Large intestine (tissue), 3 donors: ENCODE data around the gene PRDM16. TPM values are rescaled to one million over a fixed set of nuclear protein-coding genes. Genes with fewer than 3 reads are reported as not detected.

ENCODE experiments used
- DNase-seq, 2 donors: peaks; one replicate each; pipeline versions ENCODE4 v3.0.0 to v3.0.0-alpha.2; 2013
- H3K27ac ChIP-seq: one replicate; pipeline ENCODE4 v1.5.1; 2013; ENCODE audit warnings: low read length
- H3K27me3 ChIP-seq: 2 replicates; pipeline ENCODE4 v1.6.1; 2013; ENCODE audit warnings: low read length; ENCODE audit not compliant: control insufficient read depth, insufficient read depth
- H3K36me3 ChIP-seq: 2 replicates; pipeline ENCODE4 v1.6.1; 2013; ENCODE audit warnings: low read length; ENCODE audit not compliant: control insufficient read depth, insufficient read depth
- H3K4me1 ChIP-seq: one replicate; pipeline ENCODE4 v1.6.1; 2013; ENCODE audit warnings: low read length; ENCODE audit not compliant: control insufficient read depth, insufficient read depth
- H3K4me3 ChIP-seq: one replicate; pipeline ENCODE4 v1.5.1; 2013; ENCODE audit warnings: low read length
- H3K9me3 ChIP-seq: one replicate; pipeline ENCODE4 v1.6.1; 2013; ENCODE audit warnings: mild to moderate bottlenecking, low read depth, low read length, moderate library complexity; ENCODE audit not compliant: control insufficient read depth
- WGBS: methylation state at CpG from one replicate; pipeline ENCODE4 v1.1.5; 2013; ENCODE audit warnings: low lambda C conversion rate; ENCODE audit not compliant: insufficient coverage; 5-methylcytosine and 5-hydroxymethylcytosine counted together
- polyA plus RNA-seq: library from polyadenylated mRNA; unstranded; fragments of 120-200 nt; gene quantifications from one replicate; pipeline ENCODE4 v1.2.1, GENCODE V29; 2013

PRDM16 gene
- polyA plus RNA-seq, 1 donor = 20.6 TPM

DNA sequence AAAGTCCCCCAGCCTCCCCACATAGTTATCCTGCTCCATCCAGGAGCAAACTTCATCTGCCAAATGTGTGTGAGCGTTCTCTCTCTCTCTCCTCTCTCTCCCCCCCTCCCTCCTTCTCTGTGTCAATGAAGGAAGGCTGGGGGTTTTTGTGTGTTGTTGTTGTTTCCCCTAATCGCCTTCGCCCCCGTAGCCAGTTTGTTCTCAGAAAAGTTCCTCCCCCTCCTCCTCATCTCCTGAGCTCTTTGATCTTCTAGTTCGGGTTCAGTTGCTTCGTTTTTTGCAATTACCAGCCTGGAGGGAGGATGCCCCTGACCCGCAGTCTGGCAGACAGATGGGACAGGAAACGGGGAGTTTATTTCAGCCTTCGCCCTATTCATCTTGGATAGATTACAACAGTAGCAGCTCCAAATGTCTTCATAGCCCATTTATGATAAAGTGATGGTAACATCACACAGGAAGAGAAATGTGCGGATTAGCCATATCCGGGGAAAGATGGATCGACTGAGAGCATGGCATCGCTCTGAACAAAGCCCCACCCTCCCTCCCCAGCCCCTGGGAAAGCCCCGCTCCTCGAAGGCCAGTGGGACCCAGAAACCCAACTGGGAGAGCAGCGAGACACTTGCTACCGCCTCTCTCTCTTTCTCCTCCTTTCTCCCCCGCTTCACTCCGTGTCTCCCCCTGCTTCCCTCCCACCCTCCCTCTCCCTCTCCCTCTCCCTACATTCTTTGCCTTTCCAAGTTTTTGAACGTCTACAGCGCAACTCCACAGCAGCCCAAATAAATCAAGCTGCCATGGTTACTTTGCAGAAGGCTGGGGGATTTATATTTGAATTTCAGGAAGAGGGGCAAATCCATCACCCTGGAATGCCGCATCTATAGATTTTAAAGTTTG is 245.7 kb downstream of the PRDM16 start:
- Histone ChIP-seq H3K36me3 (peaks cover 6% of the 10 kb centered on the region), H3K27ac (no peak overlapping the region), H3K4me1 (peaks cover 28% of the 10 kb centered on the region), H3K27me3 (no peaks in the 10 kb centered on the region), H3K4me3 (no peak overlapping the region), H3K9me3 (no peaks in the 10 kb centered on the region)
- DNase-seq = peak in 1 of 2 donors; percentile 28
- WGBS = 69% methylated on average over 4 of the region's 22 CpGs

DNA sequence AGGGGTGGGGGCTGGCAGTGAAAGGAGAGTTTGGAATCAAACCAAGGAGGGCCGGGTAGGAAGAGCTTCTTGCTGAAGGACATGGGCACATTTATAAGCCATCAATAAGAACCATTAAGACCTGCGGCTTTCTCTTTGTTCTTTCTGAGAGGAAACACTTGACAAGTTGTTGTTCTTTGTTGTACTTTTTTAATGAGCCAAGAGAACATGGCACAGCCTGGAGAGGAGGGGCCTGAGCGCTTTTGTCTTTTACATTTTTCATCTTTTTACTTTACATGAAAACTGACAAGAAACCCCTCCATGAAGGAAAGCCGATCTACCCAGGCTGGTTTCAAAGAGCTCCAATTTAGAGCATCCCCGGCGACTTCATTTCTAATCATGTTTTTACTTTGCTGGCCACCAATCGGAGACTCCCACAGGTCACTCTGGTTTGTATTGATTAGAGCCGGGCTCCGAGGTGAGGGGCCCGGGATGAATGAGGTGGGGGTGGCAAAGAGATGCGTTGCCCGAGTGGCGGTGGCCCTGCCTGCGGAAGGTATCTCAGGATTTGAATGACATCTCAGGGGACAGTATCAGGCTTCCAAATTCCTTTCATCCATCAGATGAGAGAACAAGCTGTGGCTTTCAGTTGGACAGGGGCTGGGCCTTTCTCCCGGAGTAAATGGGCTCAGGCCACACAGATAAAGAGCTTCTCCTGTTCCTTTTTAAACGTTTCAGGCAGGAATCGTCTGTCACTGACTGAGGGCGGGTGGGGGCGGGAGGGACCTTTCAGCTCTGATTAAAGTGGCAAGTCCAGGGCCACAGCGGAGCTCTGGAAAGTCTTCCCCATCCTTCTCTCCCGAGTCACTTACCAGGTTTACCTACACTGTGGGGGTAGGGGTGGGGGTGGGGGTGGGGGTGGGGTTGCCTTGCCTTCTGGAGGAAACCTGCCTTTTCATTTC is 246.7 kb downstream of the PRDM16 start:
- 80% methylated on average over 4 of the region's 21 CpGs for WGBS
- no peaks in the 10 kb centered on the region for H3K27me3 ChIP-seq
- peaks cover 6% of the 10 kb centered on the region for H3K36me3 ChIP-seq
- H3K4me3 ChIP-seq = no peak overlapping the region
- no peak overlapping the region for H3K27ac ChIP-seq
- DNase-seq = no peak
- H3K4me1 ChIP-seq = peaks cover 35% of the 10 kb centered on the region
- H3K9me3 ChIP-seq = no peaks in the 10 kb centered on the region

DNA sequence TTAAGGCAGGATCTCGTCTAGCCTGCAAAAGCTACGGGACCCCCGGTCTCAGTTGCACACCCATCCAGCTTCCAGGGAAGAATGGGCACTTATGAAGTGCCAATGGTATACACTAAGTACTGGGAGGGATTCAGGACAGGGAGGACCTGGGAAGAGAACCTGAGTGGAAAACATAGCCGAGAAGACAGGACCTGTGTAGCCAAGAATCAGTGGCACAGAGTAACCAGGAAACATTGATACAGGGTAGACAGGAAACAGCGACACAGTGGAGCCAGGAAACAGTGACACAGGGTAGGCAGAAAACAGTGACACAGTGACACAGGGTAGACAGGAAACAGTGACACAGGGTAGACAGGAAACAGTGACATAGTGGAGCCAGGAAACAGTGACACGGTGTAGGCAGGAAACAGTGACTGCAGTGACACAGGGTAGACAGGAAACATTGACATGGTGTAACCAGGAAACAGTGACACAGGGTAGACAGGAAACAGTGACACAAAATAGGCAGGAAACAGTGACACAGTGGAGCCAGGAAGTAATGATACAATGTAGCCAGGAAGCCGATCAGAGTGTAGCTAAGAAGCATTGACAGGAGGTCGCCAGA is 247.4 kb downstream of the PRDM16 start:
- Histone ChIP-seq H3K4me3 (no peak overlapping the region), H3K27me3 (no peaks in the 10 kb centered on the region), H3K4me1 (peaks cover 42% of the 10 kb centered on the region), H3K36me3 (peaks cover 6% of the 10 kb centered on the region), H3K27ac (no peak overlapping the region), H3K9me3 (no peaks in the 10 kb centered on the region)
- 93% methylated on average over 2 of the region's 8 CpGs for WGBS
- no peak for DNase-seq

DNA sequence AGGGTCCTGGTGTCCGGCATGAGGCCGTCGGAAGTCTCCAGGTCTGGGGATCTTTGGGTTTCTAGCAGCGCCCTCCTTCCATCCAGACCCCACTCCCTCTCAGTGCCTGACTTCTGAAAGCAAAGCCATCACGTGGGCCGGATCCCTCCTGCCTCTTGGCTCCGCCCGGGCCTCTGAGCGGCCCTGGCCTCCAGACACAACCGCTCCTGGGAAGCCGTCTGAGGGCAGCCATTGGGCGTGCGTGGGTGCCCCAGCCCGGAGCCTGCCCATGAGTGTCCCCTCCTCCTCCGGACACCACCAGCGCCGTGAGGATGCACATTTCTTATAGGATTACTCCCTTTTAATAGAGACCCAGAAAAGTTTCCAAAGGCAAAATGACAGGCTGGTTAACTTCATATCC is 248.5 kb downstream of the PRDM16 start:
- Histone ChIP-seq H3K36me3 (peaks cover 3% of the 10 kb centered on the region), H3K4me1 (peaks cover 51% of the 10 kb centered on the region), H3K4me3 (no peak overlapping the region), H3K27ac (no peak overlapping the region), H3K27me3 (no peaks in the 10 kb centered on the region), H3K9me3 (no peaks in the 10 kb centered on the region)
- WGBS = 92% methylated on average over 2 of the region's 17 CpGs
- DNase-seq = no peak

DNA sequence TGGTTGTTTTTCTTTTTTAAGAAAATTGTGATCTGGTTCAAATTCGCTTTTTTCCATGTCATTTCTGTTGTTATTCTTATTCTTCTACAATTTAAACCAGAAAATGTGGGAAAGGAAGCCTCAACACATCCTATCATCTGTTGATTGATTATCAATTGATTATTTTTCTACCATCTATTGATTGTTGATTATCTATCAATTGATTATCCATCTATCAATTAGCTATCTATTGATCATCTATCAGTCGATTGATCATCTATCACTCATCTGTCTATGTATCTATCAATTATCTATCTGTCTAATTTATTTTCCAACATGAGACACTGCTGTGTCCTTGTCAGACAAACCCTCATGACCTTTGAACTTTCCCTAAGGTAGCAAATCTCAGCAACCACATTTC is 249.3 kb downstream of the PRDM16 start:
- Histone ChIP-seq H3K27me3 (no peaks in the 10 kb centered on the region), H3K4me3 (no peak overlapping the region), H3K27ac (no peak overlapping the region), H3K4me1 (peaks cover 54% of the 10 kb centered on the region), H3K9me3 (no peaks in the 10 kb centered on the region), H3K36me3 (peaks cover 3% of the 10 kb centered on the region)
- WGBS = 81% methylated on average over 2 of the region's 2 CpGs
- DNase-seq = no peak

DNA sequence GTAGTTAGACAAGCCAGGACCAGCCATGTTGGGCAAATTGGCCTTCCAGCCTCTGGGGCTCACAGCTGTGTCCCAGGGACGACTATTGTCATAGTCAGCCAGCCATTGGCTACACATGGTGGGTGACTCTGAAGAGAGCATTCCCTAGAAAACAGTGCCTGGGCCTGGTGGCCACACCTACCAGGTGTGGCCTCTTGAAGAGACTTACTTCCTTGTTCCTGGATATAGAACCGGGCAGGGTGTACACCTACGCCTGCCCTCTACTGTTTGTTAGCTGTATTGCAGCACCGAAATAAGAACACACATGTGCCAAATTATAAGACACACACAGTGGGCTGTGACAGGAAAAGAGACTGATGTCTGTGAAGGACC is 250.9 kb downstream of the PRDM16 start:
- Histone ChIP-seq H3K4me1 (peaks cover 61% of the 10 kb centered on the region), H3K27ac (peak overlapping the region; percentile 95), H3K36me3 (peaks cover 3% of the 10 kb centered on the region), H3K4me3 (no peak overlapping the region), H3K27me3 (no peaks in the 10 kb centered on the region), H3K9me3 (peaks cover 3% of the 10 kb centered on the region)
- DNase-seq = peak; percentile 87 to 93
- no CpG with 5 or more reads among the region's 4 CpGs for WGBS

DNA sequence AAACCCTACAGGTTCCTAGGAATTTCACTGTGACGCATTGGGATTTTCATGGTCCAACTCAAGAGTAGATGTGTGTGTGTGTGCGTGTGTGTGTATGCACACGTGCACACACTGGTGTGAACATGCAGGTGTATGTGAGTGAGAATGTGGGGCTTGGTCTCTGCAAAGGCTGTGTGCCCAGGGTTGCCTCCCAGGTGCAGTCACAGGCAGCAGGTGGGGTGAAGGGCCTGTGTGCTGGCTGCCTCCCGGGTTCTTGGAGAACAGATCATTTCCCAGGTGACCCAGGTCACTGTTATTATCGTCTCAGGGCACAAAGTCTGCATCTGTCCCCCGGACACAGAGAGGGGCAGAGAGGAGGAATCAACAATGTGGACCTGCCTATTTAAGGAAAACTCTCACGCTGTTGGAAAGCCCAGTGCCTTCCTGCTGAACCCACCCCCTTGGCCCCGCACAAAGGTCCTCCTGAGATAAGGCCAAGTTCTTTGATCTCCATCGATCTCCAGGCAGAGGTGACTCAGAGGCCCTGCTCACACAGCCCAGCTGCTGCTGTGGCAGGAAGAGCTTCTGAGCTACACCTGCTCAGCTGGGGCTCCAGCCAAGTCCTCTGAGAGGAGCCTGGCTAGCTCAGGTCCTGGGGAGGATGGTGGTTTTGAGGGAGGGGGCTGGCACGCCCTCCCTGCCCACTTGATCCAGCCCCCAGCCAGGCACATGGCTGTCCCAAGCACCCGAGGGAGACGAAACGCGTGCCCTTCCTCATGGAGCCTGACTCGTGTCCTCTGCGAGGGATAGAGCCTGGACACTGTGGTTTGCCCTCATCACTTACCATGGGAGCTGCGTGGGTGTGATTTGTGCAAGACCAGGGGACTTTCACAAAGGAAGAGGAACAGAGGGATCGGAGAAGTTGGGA is 251.5 kb downstream of the PRDM16 start:
- peak overlapping the region; percentile 95 for H3K27ac ChIP-seq
- peaks cover 3% of the 10 kb centered on the region for H3K9me3 ChIP-seq
- H3K4me3 ChIP-seq = peak overlapping the region; percentile 21
- peaks cover 3% of the 10 kb centered on the region for H3K36me3 ChIP-seq
- DNase-seq = peak; percentile 92 to 97
- WGBS = no CpG with 5 or more reads among the region's 18 CpGs
- H3K4me1 ChIP-seq = peaks cover 68% of the 10 kb centered on the region
- H3K27me3 ChIP-seq = no peaks in the 10 kb centered on the region

DNA sequence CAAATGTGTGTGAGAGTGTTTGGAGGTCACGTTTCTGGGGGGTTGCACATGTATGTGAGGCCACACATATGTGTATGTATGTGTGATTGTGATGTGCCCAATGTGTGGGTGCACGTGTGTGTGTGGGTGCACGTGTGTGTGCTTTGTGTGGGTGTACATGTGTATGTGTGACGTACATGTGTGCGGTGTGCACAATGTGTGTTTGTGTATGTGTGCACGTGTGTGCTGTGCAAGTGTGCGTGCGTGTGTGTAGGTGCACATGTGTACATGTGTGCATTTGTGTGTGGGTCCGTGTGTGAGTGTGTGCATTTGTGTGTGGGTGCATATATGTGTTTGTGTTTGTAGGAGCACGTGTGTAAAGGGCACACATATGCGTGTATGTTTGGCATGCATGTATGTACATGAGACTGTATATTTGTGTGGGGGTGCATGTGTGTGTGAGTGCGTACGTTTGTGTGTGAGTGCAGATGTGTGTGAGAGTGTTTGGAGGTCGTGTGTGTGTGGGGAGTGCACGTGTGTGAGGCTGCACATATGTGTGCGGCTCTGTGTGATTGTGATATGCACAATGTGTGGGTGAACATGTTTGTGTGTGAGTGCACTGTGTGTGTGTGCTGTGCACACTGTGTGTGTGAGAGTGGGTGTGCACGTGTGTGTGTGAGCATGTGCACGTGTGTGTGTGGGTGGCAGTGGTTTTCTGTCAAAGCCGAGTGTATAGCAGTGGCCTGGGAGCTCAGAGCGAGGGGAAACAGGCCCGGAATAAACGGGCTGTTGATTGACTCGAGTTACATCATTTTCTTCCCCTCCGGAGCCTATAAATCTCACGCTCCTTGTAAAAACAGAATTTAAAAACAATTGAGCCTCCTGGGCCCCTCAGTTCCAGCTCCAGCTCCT is 252.8 kb downstream of the PRDM16 start:
- WGBS = no CpG with 5 or more reads among the region's 25 CpGs
- DNase-seq = peak in 1 of 2 donors; percentile 57
- peaks cover 77% of the 10 kb centered on the region for H3K4me1 ChIP-seq
- H3K36me3 ChIP-seq = peaks cover 3% of the 10 kb centered on the region
- H3K4me3 ChIP-seq = peak overlapping the region; percentile 21
- H3K9me3 ChIP-seq = peaks cover 3% of the 10 kb centered on the region
- no peaks in the 10 kb centered on the region for H3K27me3 ChIP-seq
- H3K27ac ChIP-seq = peak overlapping the region; percentile 95

DNA sequence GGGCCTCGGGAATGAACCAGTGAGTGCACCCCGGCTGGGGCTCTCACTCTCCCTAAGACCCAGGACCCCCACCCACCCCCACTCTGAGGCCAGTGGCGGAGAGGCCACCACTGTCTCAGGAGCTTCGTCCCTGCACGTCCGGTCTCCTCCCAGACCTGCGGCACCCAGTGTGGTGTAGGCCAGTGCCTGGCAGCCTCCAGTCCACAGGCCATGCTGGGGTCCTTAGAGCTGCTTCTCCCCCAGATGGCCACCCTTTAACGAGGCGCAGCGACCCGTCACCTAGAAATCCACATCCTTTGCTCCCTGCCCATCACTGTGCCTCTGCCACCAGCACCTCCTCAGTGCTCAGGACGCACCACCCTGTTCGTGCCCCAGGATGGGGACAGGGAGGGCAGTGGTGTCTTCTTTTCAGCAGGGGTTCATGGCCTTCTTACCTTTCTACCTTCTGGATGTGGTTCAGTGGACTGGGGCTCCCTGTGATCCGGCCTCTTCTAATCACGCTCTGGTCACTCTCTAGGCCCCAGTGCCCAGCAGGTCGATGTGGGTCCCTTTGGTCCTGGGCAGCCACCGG is 253.5 kb downstream of the PRDM16 start:
- peaks cover 84% of the 10 kb centered on the region for H3K4me1 ChIP-seq
- no peaks in the 10 kb centered on the region for H3K27me3 ChIP-seq
- no peak for DNase-seq
- peak overlapping the region; percentile 83 for H3K27ac ChIP-seq
- H3K9me3 ChIP-seq = peaks cover 3% of the 10 kb centered on the region
- H3K36me3 ChIP-seq = no peaks in the 10 kb centered on the region
- peak overlapping the region; percentile 11 for H3K4me3 ChIP-seq
- WGBS = no CpG with 5 or more reads among the region's 17 CpGs
